ENCODE results near the gene TPT1. TPM values are rescaled to one million over a fixed set of nuclear protein-coding genes. Genes with fewer than 3 reads are reported as not detected.
A peak's percentile ranks its signal among the peaks of the same experiment; 100 is the strongest.

Gene TPT1
- total RNA-seq, 2 donors from 2014 or later = 1,970 to 2,340 TPM

- peak overlapping the region; percentile 67 to 85 for H3K27ac ChIP-seq
- H3K4me1 ChIP-seq (ENCODE audit: control insufficient read depth in 1 of 2, low read depth in 2 of 2) = peaks cover 51 to 74% of the 10 kb centered on the region in 2 donors
- TF ChIP-seq, protein P1, sequence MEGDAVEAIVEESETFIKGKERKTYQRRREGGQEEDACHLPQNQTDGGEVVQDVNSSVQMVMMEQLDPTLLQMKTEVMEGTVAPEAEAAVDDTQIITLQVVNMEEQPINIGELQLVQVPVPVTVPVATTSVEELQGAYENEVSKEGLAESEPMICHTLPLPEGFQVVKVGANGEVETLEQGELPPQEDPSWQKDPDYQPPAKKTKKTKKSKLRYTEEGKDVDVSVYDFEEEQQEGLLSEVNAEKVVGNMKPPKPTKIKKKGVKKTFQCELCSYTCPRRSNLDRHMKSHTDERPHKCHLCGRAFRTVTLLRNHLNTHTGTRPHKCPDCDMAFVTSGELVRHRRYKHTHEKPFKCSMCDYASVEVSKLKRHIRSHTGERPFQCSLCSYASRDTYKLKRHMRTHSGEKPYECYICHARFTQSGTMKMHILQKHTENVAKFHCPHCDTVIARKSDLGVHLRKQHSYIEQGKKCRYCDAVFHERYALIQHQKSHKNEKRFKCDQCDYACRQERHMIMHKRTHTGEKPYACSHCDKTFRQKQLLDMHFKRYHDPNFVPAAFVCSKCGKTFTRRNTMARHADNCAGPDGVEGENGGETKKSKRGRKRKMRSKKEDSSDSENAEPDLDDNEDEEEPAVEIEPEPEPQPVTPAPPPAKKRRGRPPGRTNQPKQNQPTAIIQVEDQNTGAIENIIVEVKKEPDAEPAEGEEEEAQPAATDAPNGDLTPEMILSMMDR (IDR thresholded peaks at IDR 0.05) = no peak
Measured at GRCh38 chr13:45327253-45327955, 13.6 kb downstream of the TPT1 start.

DNA sequence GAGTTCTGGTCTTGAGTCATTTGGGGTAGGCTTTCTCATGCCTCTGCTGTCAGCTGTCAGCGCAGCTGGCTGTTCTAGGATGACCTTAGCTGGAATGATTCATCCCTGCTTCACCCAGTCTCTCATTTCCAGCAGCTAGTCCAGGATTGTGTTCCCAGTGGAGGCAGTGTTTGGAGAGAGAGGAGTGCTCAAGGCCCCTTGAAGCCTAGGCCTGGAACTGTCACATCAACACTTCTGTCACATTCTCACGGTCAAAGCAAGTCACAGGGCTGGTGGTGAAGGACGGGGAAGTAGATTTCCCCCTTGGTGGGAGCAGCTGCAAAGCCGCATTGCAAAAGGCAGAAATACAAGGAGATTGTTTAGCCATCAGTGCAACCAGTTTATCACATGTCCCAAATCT is 15.2 kb downstream of the TPT1 start:
- Histone ChIP-seq H3K4me1 (ENCODE audit: control insufficient read depth in 1 of 2, low read depth in 2 of 2) (peaks cover 43 to 72% of the 10 kb centered on the region in 2 donors), H3K27ac (peak overlapping the region; percentile 67 to 85), H3K36me3 (no peaks in the 10 kb centered on the region), H3K27me3 (replicated peaks; ENCODE audit: insufficient read depth) (no peaks in the 10 kb centered on the region), H3K4me3 (no peak overlapping the region), H3K9me3 (no peaks in the 10 kb centered on the region)
- TF ChIP-seq, protein P1 (IDR thresholded peaks at IDR 0.05) = no peak
- peak; percentile 45 for DNase-seq (ENCODE audit: low spot score)
- ATAC-seq (ENCODE audit: insufficient number of reproducible peaks, low FRiP score, low read depth) = peak; percentile 54

More at GRCh38 chr13:45327253-45327955, 13.6 kb downstream of the TPT1 start:
- DNase-seq (ENCODE audit: low spot score) = no peak
- Histone ChIP-seq H3K27me3 (replicated peaks; ENCODE audit: insufficient read depth) (no peaks in the 10 kb centered on the region), H3K9me3 (no peaks in the 10 kb centered on the region), H3K4me3 (no peak overlapping the region), H3K36me3 (no peaks in the 10 kb centered on the region)
- no peak for ATAC-seq (ENCODE audit: insufficient number of reproducible peaks, low FRiP score, low read depth)

GRCh38 chr13:45320876-45321629 is 19.9 kb downstream of the TPT1 start:
- H3K4me3 ChIP-seq = no peak overlapping the region
- no peaks in the 10 kb centered on the region for H3K9me3 ChIP-seq
- H3K27me3 ChIP-seq (replicated peaks; ENCODE audit: insufficient read depth) = no peaks in the 10 kb centered on the region
- no peak for DNase-seq (ENCODE audit: low spot score)
- peaks cover 20 to 45% of the 10 kb centered on the region in 2 donors for H3K4me1 ChIP-seq (ENCODE audit: control insufficient read depth in 1 of 2, low read depth in 2 of 2)
- H3K36me3 ChIP-seq = no peaks in the 10 kb centered on the region
- peak overlapping the region; percentile 36 to 80 for H3K27ac ChIP-seq
- TF ChIP-seq, protein P1 (IDR thresholded peaks at IDR 0.05) = no peak
- ATAC-seq (ENCODE audit: insufficient number of reproducible peaks, low FRiP score, low read depth) = no peak

- no peaks in the 10 kb centered on the region for H3K9me3 ChIP-seq
- no peaks in the 10 kb centered on the region for H3K36me3 ChIP-seq
- TF ChIP-seq, protein P1 (IDR thresholded peaks at IDR 0.05) = no peak
- peaks cover 10 to 31% of the 10 kb centered on the region in 2 donors for H3K4me1 ChIP-seq (ENCODE audit: control insufficient read depth in 1 of 2, low read depth in 2 of 2)
- H3K27me3 ChIP-seq (replicated peaks; ENCODE audit: insufficient read depth) = no peaks in the 10 kb centered on the region
- no peak for ATAC-seq (ENCODE audit: insufficient number of reproducible peaks, low FRiP score, low read depth)
- DNase-seq (ENCODE audit: low spot score) = no peak
- H3K4me3 ChIP-seq = no peak overlapping the region
- H3K27ac ChIP-seq = peak overlapping the region; percentile 5 to 17
Measured at GRCh38 chr13:45316996-45317395, 24.0 kb downstream of the TPT1 start.

- Histone ChIP-seq H3K4me1 (ENCODE audit: control insufficient read depth in 1 of 2, low read depth in 2 of 2) (peaks cover 9 to 29% of the 10 kb centered on the region in 2 donors), H3K27ac (no peak overlapping the region), H3K27me3 (replicated peaks; ENCODE audit: insufficient read depth) (no peaks in the 10 kb centered on the region), H3K36me3 (no peaks in the 10 kb centered on the region), H3K9me3 (no peaks in the 10 kb centered on the region), H3K4me3 (no peak overlapping the region)
- ATAC-seq (ENCODE audit: insufficient number of reproducible peaks, low FRiP score, low read depth) (no peak), DNase-seq (ENCODE audit: low spot score) (no peak)
- TF ChIP-seq, protein P1 (IDR thresholded peaks at IDR 0.05) = no peak
Measured at GRCh38 chr13:45316338-45316737, 24.6 kb downstream of the TPT1 start.

Measured in thoracic aorta (tissue), 2 donors.